Hepatocyte (in vitro differentiated cells): ENCODE results near the gene ENG. TPM values are rescaled to one million over a fixed set of nuclear protein-coding genes. Genes with fewer than 3 reads are reported as not detected.

ENCODE experiments used
- DNase-seq: peaks from one replicate; pipeline ENCODE4 v3.0.0-alpha.2; 2016; ENCODE audit warnings: low spot score
- H2AFZ ChIP-seq: fragments of 200-600 bp; sonication (generic); 2 replicates; pipeline ENCODE4 v1.6.0; 2016; ENCODE audit warnings: antibody characterized with exemption, mild to moderate bottlenecking
- H3K27ac ChIP-seq: fragments of 200-600 bp; sonication (generic); 2 replicates; pipeline ENCODE4 v1.5.1; 2016; ENCODE audit warnings: mild to moderate bottlenecking
- H3K27me3 ChIP-seq: fragments of 200-600 bp; sonication (generic); 2 replicates; pipeline ENCODE4 v1.6.1; 2016
- H3K36me3 ChIP-seq: fragments of 200-600 bp; sonication (generic); replicated peaks from 2 replicates; pipeline ENCODE4 v1.5.1; 2016; ENCODE audit warnings: low read depth; ENCODE audit not compliant: insufficient read depth
- H3K4me1 ChIP-seq: fragments of 200-600 bp; sonication (generic); 2 replicates; pipeline ENCODE4 v1.5.1; 2016; ENCODE audit warnings: mild to moderate bottlenecking, moderate library complexity; ENCODE audit not compliant: insufficient read depth
- H3K4me2 ChIP-seq: fragments of 200-600 bp; sonication (generic); 2 replicates; pipeline ENCODE4 v1.6.0; 2016
- H3K4me3 ChIP-seq: fragments of 200-600 bp; sonication (generic); 2 replicates; pipeline ENCODE4 v1.5.1; 2016; ENCODE audit warnings: mild to moderate bottlenecking
- H3K79me2 ChIP-seq: fragments of 200-600 bp; sonication (generic); 2 replicates; pipeline ENCODE4 v1.6.0; 2017; ENCODE audit warnings: mild to moderate bottlenecking
- H3K9me2 ChIP-seq: fragments of 200-600 bp; sonication (generic); replicated peaks from 2 replicates; pipeline ENCODE4 v1.6.0; 2017; ENCODE audit warnings: mild to moderate bottlenecking; ENCODE audit not compliant: insufficient read depth
- H3K9me3 ChIP-seq: fragments of 200-600 bp; sonication (generic); 2 replicates; pipeline ENCODE4 v1.5.1; 2016; ENCODE audit warnings: low read depth, mild to moderate bottlenecking
- H4K20me1 ChIP-seq: fragments of 200-600 bp; sonication (generic); 2 replicates; pipeline ENCODE4 v1.6.0; 2016; ENCODE audit warnings: mild to moderate bottlenecking; ENCODE audit not compliant: insufficient read depth, poor library complexity, severe bottlenecking
- EZH2 ChIP-seq: fragments of 200-600 bp; sonication (generic); IDR thresholded peaks from 2 replicates; pipeline ENCODE4 v1.6.1; 2016; ENCODE audit warnings: antibody characterized with exemption, mild to moderate bottlenecking, borderline replicate concordance
- EZH2phosphoT487 ChIP-seq: fragments of 200-600 bp; sonication (generic); IDR thresholded peaks from one replicate; pipeline ENCODE4 v1.6.1; 2018; ENCODE audit warnings: antibody characterized with exemption, mild to moderate bottlenecking, low read depth, moderate library complexity; ENCODE audit not compliant: unreplicated experiment, severe bottlenecking
- WGBS: methylation state at CpG from one replicate; pipeline ENCODE4 v1.1.6; 2016; ENCODE audit warnings: low lambda C conversion rate; ENCODE audit errors: missing lambda C conversion rate; 5-methylcytosine and 5-hydroxymethylcytosine counted together
- polyA plus RNA-seq: library from polyadenylated mRNA; unstranded; fragments of >200 nt; fragmentation: Nextera tagmentation; extraction: Ambion mirVana; gene quantifications from 2 replicates; pipeline ENCODE4 v1.2.1, GENCODE V29; 2016
- total RNA-seq: library from RNA; depleted of rRNA; stranded (reverse); fragments of >200 nt; gene quantifications from 2 replicates; pipeline ENCODE4 v1.2.3, GENCODE V29; 2014
- TF ChIP-seq, protein P1 (sequence below): fragments of 200-600 bp; sonication (generic); IDR thresholded peaks from 2 replicates; pipeline ENCODE4 v1.5.1; 2016; ENCODE audit warnings: antibody characterized with exemption, mild to moderate bottlenecking; ENCODE audit not compliant: poor library complexity

ENG gene
- total and polyA plus RNA-seq, 2 experiments from 2014 or later, result 6.8 to 21.2 TPM

GRCh38 chr9:127878652-127879390 is 24.4 kb upstream of the ENG start:
- DNase-seq, result no peak
- no peak overlapping the region for H3K27ac ChIP-seq
- no peak overlapping the region for H2AFZ ChIP-seq
- no peaks in the 10 kb centered on the region for H4K20me1 ChIP-seq
- no peaks in the 10 kb centered on the region for H3K9me3 ChIP-seq
- no peak overlapping the region for H3K4me3 ChIP-seq
- TF ChIP-seq, protein P1, sequence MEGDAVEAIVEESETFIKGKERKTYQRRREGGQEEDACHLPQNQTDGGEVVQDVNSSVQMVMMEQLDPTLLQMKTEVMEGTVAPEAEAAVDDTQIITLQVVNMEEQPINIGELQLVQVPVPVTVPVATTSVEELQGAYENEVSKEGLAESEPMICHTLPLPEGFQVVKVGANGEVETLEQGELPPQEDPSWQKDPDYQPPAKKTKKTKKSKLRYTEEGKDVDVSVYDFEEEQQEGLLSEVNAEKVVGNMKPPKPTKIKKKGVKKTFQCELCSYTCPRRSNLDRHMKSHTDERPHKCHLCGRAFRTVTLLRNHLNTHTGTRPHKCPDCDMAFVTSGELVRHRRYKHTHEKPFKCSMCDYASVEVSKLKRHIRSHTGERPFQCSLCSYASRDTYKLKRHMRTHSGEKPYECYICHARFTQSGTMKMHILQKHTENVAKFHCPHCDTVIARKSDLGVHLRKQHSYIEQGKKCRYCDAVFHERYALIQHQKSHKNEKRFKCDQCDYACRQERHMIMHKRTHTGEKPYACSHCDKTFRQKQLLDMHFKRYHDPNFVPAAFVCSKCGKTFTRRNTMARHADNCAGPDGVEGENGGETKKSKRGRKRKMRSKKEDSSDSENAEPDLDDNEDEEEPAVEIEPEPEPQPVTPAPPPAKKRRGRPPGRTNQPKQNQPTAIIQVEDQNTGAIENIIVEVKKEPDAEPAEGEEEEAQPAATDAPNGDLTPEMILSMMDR, result no peak
- TF ChIP-seq EZH2phosphoT487, result no peak
- TF ChIP-seq EZH2, result no peak
- WGBS, result 79% methylated on average over 8 of the region's 8 CpGs
- H3K36me3 ChIP-seq, result no peaks in the 10 kb centered on the region
- H3K9me2 ChIP-seq, result no peaks in the 10 kb centered on the region
- H3K4me2 ChIP-seq, result peak overlapping the region; percentile 88
- no peaks in the 10 kb centered on the region for H3K27me3 ChIP-seq
- H3K4me1 ChIP-seq, result peaks cover 27% of the 10 kb centered on the region
- H3K79me2 ChIP-seq, result peaks cover 8% of the 10 kb centered on the region

DNA sequence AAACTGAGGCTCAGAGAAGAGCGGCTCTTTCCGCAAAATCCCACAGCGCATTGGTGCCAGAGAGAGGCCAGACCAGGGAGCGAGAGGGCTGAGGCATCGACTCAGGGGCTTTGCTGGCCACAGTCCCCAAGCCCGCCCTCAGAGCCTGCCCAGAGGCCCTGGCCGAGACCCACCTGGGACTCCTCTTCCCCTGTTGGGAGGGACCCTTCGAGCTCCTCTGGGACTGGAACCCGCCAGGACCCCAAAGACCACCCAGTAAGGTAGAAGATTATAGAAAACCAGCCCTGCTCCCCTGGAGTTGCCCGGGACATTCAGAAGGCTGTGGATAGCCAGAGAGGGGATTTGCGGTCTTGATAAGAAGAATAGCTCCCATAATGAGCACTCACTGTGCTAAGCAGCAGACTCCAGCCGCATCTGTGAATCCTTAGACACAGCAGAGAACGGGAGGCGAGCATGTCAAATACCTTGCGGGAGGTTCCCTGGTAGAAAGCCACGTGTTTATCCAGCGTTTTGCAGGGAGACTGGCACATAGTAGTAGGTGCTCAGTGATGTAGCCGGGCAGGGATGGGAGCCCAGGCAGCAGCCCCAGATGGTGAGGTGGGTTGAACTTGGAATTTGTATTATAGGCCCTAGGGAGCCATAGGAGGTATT is 23.7 kb upstream of the ENG start:
- Histone ChIP-seq H2AFZ (peak overlapping the region; percentile 94), H3K36me3 (no peaks in the 10 kb centered on the region), H3K27me3 (no peaks in the 10 kb centered on the region), H3K4me3 (peak overlapping the region; percentile 78), H3K9me2 (no peaks in the 10 kb centered on the region), H3K79me2 (peaks cover 8% of the 10 kb centered on the region), H4K20me1 (no peaks in the 10 kb centered on the region), H3K4me1 (peaks cover 30% of the 10 kb centered on the region), H3K9me3 (no peaks in the 10 kb centered on the region), H3K4me2 (peak overlapping the region; percentile 88), H3K27ac (peak overlapping the region; percentile 13)
- WGBS, result 20% methylated on average over 18 of the region's 18 CpGs
- TF ChIP-seq EZH2 (no peak), EZH2phosphoT487 (no peak)
- TF ChIP-seq, protein P1, result no peak
- DNase-seq, result no peak

DNA sequence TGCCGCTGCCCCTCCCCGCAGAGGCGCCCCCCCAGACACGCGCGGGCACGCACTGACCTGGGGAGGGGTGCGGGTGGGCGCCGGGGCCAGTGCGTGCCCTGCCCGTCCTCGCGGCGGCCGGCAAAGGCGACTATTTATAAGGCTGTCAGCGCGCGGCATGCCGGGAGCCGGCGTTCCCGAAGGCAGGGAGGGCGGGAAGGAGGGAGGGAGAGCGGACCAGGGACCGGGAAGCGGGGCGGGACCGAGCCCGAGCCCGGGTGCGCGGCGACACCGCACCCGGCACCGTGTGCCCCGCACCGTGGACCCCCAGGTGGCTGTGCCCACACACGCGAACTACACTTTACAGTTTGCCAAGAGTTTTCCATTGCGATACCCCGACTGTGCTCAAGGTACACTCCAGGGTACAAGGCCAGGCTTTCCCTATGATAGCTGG is 23.1 kb upstream of the ENG start, which contains the start of gene AK1:
AK1 (minus strand) TSS at position 110 of the 433 bp plus-strand sequence. CDS start 3,058 bp downstream, outside the sequence.
- peak within 1 kb of the TSS; percentile 78 for H3K4me3 ChIP-seq
- peak within 1 kb of the TSS; percentile 88 for H3K4me2 ChIP-seq
- H3K36me3 ChIP-seq, result no peaks in the 10 kb centered on the region
- no peaks in the 10 kb centered on the region for H3K9me3 ChIP-seq
- TF ChIP-seq EZH2phosphoT487 (no peak), EZH2 (no peak)
- TF ChIP-seq, protein P1, result no peak
- 3% methylated on average over 17 of the region's 44 CpGs for WGBS
- no peaks in the 10 kb centered on the region for H3K27me3 ChIP-seq
- peaks cover 8% of the 10 kb centered on the region for H3K79me2 ChIP-seq
- H3K9me2 ChIP-seq, result no peaks in the 10 kb centered on the region
- peaks cover 30% of the 10 kb centered on the region for H3K4me1 ChIP-seq
- peak within 1 kb of the TSS; percentile 13 for H3K27ac ChIP-seq
- DNase-seq, result peak; percentile 86
- H4K20me1 ChIP-seq, result no peaks in the 10 kb centered on the region
- peak within 1 kb of the TSS; percentile 94 for H2AFZ ChIP-seq
